GM06990 (cell line): Measurements from ENCODE around the gene E2F3.

Experiments
- DNase-seq: peaks from one replicate; pipeline ENCODE4 v3.0.0-alpha.2; 2011; ENCODE audit not compliant: insufficient read length; ENCODE audit errors: extremely low read depth
- H3K27me3 ChIP-seq: replicated peaks from 2 replicates; pipeline ENCODE4 v1.6.0; 2011; ENCODE audit warnings: low read length; ENCODE audit not compliant: control insufficient read depth, insufficient read depth
- H3K36me3 ChIP-seq: 2 replicates; pipeline ENCODE4 v1.5.1; 2011; ENCODE audit warnings: low read length; ENCODE audit not compliant: control insufficient read depth, insufficient read depth
- H3K4me3 ChIP-seq: replicated peaks from 2 replicates; pipeline ENCODE4 v1.5.1; 2011; ENCODE audit warnings: low read depth, mild to moderate bottlenecking, control low read depth, low read length
- TF ChIP-seq, protein P1 (sequence below): IDR thresholded peaks from 2 replicates; pipeline ENCODE4 v1.5.1; 2011; ENCODE audit warnings: low read length, control low read depth, mild to moderate bottlenecking, inconsistent platforms; ENCODE audit not compliant: insufficient read depth, poor library complexity, severe bottlenecking

Gene E2F3

DNA sequence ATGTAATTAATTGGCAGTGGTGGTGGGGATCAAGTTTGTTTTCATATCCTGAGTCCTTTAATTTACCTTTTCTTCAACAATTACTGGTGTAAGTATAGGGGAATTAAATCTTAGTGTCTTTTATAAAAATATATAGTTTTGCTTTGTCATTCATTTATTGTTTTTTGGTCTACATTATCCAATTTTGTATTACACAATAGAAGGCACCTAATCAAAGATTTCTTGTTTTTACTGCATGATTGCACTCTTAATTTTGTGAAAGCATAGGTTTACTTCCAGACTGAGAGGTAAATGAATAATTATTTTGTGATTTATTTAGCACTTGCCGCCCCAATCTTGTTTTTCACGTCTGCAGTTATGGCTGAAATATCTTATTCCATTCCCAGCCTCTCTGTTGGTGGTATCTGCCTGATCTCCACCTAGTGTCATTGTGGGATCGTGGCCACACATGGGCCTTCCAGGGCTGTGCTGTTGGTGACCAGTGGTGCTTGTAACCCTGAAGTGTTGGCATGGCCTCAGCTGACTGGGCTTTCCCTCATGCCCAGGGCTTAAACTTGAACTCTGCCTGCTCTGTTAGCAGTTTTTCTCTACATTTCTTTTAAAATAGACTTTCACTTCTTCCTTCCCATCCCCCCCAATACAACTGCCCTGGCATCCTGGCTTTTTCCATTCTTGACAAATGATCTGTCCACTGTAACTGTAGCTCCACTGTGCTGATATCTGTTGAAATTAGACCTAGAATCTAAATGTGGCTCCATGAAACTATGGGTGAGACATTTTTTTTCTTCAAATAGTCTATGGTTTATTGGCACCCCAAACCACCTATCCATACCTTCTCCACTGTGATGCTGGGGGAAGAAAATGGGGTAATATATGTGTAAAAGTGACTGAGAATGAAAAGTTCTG lies 24.8 kb downstream of the E2F3 start:
- TF ChIP-seq, protein P1, sequence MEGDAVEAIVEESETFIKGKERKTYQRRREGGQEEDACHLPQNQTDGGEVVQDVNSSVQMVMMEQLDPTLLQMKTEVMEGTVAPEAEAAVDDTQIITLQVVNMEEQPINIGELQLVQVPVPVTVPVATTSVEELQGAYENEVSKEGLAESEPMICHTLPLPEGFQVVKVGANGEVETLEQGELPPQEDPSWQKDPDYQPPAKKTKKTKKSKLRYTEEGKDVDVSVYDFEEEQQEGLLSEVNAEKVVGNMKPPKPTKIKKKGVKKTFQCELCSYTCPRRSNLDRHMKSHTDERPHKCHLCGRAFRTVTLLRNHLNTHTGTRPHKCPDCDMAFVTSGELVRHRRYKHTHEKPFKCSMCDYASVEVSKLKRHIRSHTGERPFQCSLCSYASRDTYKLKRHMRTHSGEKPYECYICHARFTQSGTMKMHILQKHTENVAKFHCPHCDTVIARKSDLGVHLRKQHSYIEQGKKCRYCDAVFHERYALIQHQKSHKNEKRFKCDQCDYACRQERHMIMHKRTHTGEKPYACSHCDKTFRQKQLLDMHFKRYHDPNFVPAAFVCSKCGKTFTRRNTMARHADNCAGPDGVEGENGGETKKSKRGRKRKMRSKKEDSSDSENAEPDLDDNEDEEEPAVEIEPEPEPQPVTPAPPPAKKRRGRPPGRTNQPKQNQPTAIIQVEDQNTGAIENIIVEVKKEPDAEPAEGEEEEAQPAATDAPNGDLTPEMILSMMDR: no peak
- no peaks in the 10 kb centered on the region for H3K27me3 ChIP-seq
- no peak for DNase-seq
- H3K36me3 ChIP-seq: peaks cover 3% of the 10 kb centered on the region
- H3K4me3 ChIP-seq: no peak overlapping the region

DNA sequence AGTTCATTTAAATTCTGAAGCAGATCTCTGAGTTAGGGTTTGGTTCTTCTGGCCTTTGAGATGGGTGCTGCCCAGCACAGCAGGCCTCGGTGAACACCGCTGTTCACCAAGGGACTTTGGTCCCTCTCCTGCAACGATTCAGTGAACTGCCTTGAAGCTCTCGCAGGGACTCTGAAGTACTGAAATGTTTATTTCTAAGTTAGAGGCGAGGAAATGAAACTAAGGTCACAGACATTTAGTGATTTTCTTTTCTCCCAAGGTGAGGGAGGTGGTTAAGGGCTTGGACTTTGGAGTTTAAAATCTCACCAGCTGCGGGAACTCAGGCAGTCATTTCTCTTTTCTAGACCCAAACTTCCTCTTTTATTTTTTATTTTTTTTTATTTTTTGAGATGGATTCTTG lies 26.2 kb downstream of the E2F3 start:
- no peak overlapping the region for H3K4me3 ChIP-seq
- no peaks in the 10 kb centered on the region for H3K27me3 ChIP-seq
- peaks cover 4% of the 10 kb centered on the region for H3K36me3 ChIP-seq
- peak; percentile 59 for DNase-seq
- TF ChIP-seq, protein P1: no peak

DNA sequence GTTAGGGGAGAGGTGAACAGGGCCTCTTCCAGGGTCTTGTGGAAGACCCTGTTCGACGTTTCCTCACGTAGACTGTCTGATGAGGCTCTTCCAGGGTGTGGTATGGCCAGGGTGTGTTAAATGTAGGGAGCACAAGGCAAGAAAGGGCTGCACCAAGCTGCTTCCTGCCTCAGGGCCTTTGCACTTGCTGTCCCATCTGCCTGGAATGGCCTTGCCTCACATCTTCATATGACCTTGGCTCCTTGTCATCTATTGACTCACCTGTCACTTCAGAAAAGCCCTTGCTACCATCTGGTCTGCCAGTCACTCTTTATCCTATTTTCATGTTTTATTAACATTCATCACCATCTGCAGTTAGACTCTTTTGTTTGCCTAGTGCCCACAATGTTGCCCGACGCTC lies 31.0 kb downstream of the E2F3 start:
- DNase-seq: no peak
- Histone ChIP-seq H3K27me3 (no peaks in the 10 kb centered on the region), H3K36me3 (peaks cover 4% of the 10 kb centered on the region), H3K4me3 (no peak overlapping the region)
- TF ChIP-seq, protein P1: no peak

DNA sequence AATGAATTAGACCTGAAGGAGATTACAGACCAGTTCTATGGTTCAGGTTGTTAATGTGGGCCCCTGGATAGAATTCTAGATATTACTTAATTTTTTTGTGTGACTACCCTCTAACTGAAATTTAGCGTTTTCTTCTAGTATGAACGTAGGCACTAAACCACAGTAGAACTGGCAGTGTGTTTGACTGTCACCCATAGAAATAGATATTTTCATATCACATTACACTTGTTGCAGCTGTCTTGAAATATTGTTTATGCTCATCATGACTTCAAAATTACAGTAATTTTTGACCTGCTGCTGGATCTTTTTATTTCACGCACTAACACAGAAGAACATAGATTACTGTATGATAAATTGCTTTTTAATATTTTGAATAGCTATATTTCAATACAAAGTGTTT lies 31.6 kb downstream of the E2F3 start:
- peaks cover 4% of the 10 kb centered on the region for H3K36me3 ChIP-seq

DNA sequence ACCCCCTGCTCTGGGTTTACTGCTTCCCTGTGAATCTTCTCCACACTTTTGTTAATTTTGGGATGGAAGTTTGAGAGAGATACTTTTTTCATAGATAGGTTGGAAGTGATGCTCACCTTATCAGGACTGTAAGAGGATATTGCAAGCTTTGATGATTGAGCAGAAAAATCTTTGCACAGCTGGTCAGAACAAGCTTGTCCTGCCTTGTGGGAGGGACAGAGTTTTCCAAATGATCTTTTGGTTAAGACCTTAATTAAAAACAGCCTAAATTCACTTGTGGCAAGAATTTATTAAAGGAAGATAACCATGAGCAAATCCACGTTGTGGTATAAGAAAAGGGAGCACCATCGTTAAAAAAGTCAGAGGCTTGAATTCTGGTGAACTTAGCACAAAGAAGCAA lies 32.2 kb downstream of the E2F3 start:
- no peak overlapping the region for H3K4me3 ChIP-seq
- H3K36me3 ChIP-seq: peaks cover 4% of the 10 kb centered on the region
- DNase-seq: no peak
- H3K27me3 ChIP-seq: no peaks in the 10 kb centered on the region
- TF ChIP-seq, protein P1: no peak

More for the DNA sequence above, 31.6 kb downstream of the E2F3 start:
- no peak overlapping the region for H3K4me3 ChIP-seq
- no peak for DNase-seq
- TF ChIP-seq, protein P1: no peak
- H3K27me3 ChIP-seq: no peaks in the 10 kb centered on the region
